H9 (cell line): ENCODE data around the gene PAMR1. TPM values are rescaled to one million over a fixed set of nuclear protein-coding genes. Genes with fewer than 3 reads are reported as not detected.

Experiments used
- DNase-seq: peaks from one replicate; pipeline ENCODE4 v3.0.0-alpha.2; 2017
- H2AFZ ChIP-seq: one replicate; pipeline ENCODE4 v1.6.1; 2013; ENCODE audit warnings: mild to moderate bottlenecking, low read length, control low read depth, moderate library complexity
- H2AK5ac ChIP-seq: 2 replicates; pipeline ENCODE4 v1.6.1; 2013; ENCODE audit warnings: low read length, control low read depth, mixed read lengths; ENCODE audit not compliant: insufficient read length
- H2BK120ac ChIP-seq: one replicate; pipeline ENCODE4 v1.6.1; 2013; ENCODE audit warnings: low read depth, mild to moderate bottlenecking, low read length, control low read depth, inconsistent platforms; ENCODE audit not compliant: poor library complexity, severe bottlenecking
- H2BK12ac ChIP-seq: 2 replicates; pipeline ENCODE4 v1.6.1; 2013; ENCODE audit warnings: low read length, control low read depth, mixed read lengths, low read depth; ENCODE audit not compliant: insufficient read length
- H2BK15ac ChIP-seq: 2 replicates; pipeline ENCODE4 v1.6.1; 2013; ENCODE audit warnings: low read depth, low read length, control low read depth
- H2BK20ac ChIP-seq: one replicate; pipeline ENCODE4 v1.6.1; 2013; ENCODE audit warnings: low read depth, mild to moderate bottlenecking, low read length, control low read depth, inconsistent platforms; ENCODE audit not compliant: poor library complexity, severe bottlenecking
- H2BK5ac ChIP-seq: 2 replicates; pipeline ENCODE4 v1.6.1; 2013; ENCODE audit warnings: low read length, control low read depth, mixed read lengths; ENCODE audit not compliant: insufficient read length
- H3K14ac ChIP-seq: 2 replicates; pipeline ENCODE4 v1.6.1; 2013; ENCODE audit warnings: low read length, control low read depth; ENCODE audit not compliant: insufficient read depth
- H3K18ac ChIP-seq: 2 replicates; pipeline ENCODE4 v1.6.1; 2013; ENCODE audit warnings: low read depth, mild to moderate bottlenecking, mixed read lengths, low read length, control low read depth; ENCODE audit not compliant: insufficient read length
- H3K23ac ChIP-seq: 2 replicates; pipeline ENCODE4 v1.6.1; 2013; ENCODE audit warnings: low read length, control low read depth, mixed read lengths, low read depth; ENCODE audit not compliant: insufficient read length
- H3K23me2 ChIP-seq: 2 replicates; pipeline ENCODE4 v1.6.1; 2013; ENCODE audit warnings: low read depth, mild to moderate bottlenecking, mixed read lengths, low read length, control low read depth; ENCODE audit not compliant: insufficient read length, poor library complexity, severe bottlenecking
- H3K27ac ChIP-seq: 2 replicates; pipeline ENCODE4 v1.5.1; 2013; ENCODE audit warnings: low read length, control low read depth, mixed read lengths, low read depth; ENCODE audit not compliant: insufficient read length
- H3K27me3 ChIP-seq: 2 replicates; pipeline ENCODE4 v1.6.1; 2013; ENCODE audit warnings: low read length, control low read depth, inconsistent platforms; ENCODE audit not compliant: insufficient read depth
- H3K4ac ChIP-seq: 2 replicates; pipeline ENCODE4 v1.6.1; 2013; ENCODE audit warnings: low read depth, mild to moderate bottlenecking, control low read depth, inconsistent platforms, low read length, moderate library complexity
- H3K4me1 ChIP-seq: 2 replicates; pipeline ENCODE4 v1.6.1; 2013; ENCODE audit warnings: low read length, control low read depth, inconsistent platforms; ENCODE audit not compliant: insufficient read depth
- H3K4me2 ChIP-seq: 2 replicates; pipeline ENCODE4 v1.6.1; 2013; ENCODE audit warnings: low read length, control low read depth, mixed read lengths; ENCODE audit not compliant: insufficient read length, insufficient read depth
- H3K56ac ChIP-seq: 2 replicates; pipeline ENCODE4 v1.6.1; 2013; ENCODE audit warnings: low read depth, mild to moderate bottlenecking, mixed read lengths, low read length, control low read depth; ENCODE audit not compliant: insufficient read length
- H3K79me1 ChIP-seq: 2 replicates; pipeline ENCODE4 v1.6.1; 2013; ENCODE audit warnings: low read depth, mild to moderate bottlenecking, moderate library complexity, low read length, control low read depth, inconsistent platforms; ENCODE audit not compliant: insufficient read depth, poor library complexity, severe bottlenecking
- H3K79me2 ChIP-seq: 2 replicates; pipeline ENCODE4 v1.6.1; 2013; ENCODE audit warnings: low read length, control low read depth, inconsistent platforms; ENCODE audit not compliant: insufficient read depth
- H3K9ac ChIP-seq: 2 replicates; pipeline ENCODE4 v1.6.1; 2013; ENCODE audit warnings: low read length, control low read depth, mixed read lengths; ENCODE audit not compliant: insufficient read length; ENCODE audit errors: extremely low read depth
- H3K9me3 ChIP-seq: one replicate; pipeline ENCODE4 v1.6.1; 2013; ENCODE audit warnings: low read depth, low read length, inconsistent platforms; ENCODE audit not compliant: control insufficient read depth
- H3T11ph ChIP-seq: one replicate; pipeline ENCODE4 v1.6.1; 2013; ENCODE audit warnings: mild to moderate bottlenecking, low read length, control low read depth, inconsistent platforms
- H4K20me1 ChIP-seq: one replicate; pipeline ENCODE4 v1.6.1; 2013; ENCODE audit not compliant: control insufficient read depth, insufficient read length, insufficient read depth
- H4K5ac ChIP-seq: 2 replicates; pipeline ENCODE4 v1.6.1; 2013; ENCODE audit warnings: low read depth, mild to moderate bottlenecking, mixed read lengths, low read length, control low read depth; ENCODE audit not compliant: insufficient read length
- H4K8ac ChIP-seq: replicated peaks from 2 replicates; pipeline ENCODE4 v1.6.1; 2013; ENCODE audit warnings: low read length, control low read depth, mixed read lengths, low read depth; ENCODE audit not compliant: insufficient read length
- H4K91ac ChIP-seq: 2 replicates; pipeline ENCODE4 v1.6.1; 2013; ENCODE audit warnings: low read depth, mild to moderate bottlenecking, moderate library complexity, mixed read lengths, low read length, control low read depth; ENCODE audit not compliant: insufficient read length
- H3K27ac Mint-ChIP-seq, 3 experiments: 2 replicates in 2 of 3; 3 replicates in 1 of 3; pipeline ENCODE4 v1.8.0; 2020 to 2021; ENCODE audit warnings: mixed read lengths in 3 of 3, mild to moderate bottlenecking in 1 of 3, moderate library complexity in 1 of 3
- H3K27me3 Mint-ChIP-seq: 2 replicates; pipeline ENCODE4 v1.8.0; 2021; ENCODE audit warnings: low read depth, mild to moderate bottlenecking, moderate library complexity, mixed read lengths
- H3K36me3 Mint-ChIP-seq, 3 experiments: 2 replicates in 2 of 3; 3 replicates in 1 of 3; pipeline ENCODE4 v1.8.0; 2020 to 2021; ENCODE audit warnings: low read depth in 3 of 3, mixed read lengths in 3 of 3; ENCODE audit not compliant: insufficient read depth in 1 of 3
- H3K4me1 Mint-ChIP-seq, 2 experiments: 2 replicates each; pipeline ENCODE4 v1.8.0; 2020; ENCODE audit warnings: mixed read lengths in 2 of 2
- H3K4me3 Mint-ChIP-seq, 2 experiments: 2 replicates in 1 of 2; 3 replicates in 1 of 2; pipeline ENCODE4 v1.8.0; 2020 to 2021; ENCODE audit warnings: mild to moderate bottlenecking in 2 of 2, mixed read lengths in 2 of 2, moderate library complexity in 1 of 2
- H3K9me3 Mint-ChIP-seq, 2 experiments: 2 replicates in 1 of 2; 3 replicates in 1 of 2; pipeline ENCODE4 v1.8.0; 2020; ENCODE audit warnings: mild to moderate bottlenecking in 2 of 2, mixed read lengths in 2 of 2, moderate library complexity in 1 of 2
- CTCF ChIP-seq: fragments of 200-600 bp; sonication (generic); conservative IDR thresholded peaks from 3 replicates; pipeline ENCODE4 v1.8.0; 2021; ENCODE audit warnings: antibody characterized with exemption, mild to moderate bottlenecking
- WGBS: extraction: QIAGEN DNeasy Blood & Tissue Kit; methylation state at CpG from one replicate; pipeline ENCODE4 v1.1.7; 2013; ENCODE audit warnings: missing lambda C conversion rate, low lambda C conversion rate, mixed read lengths; ENCODE audit not compliant: insufficient read length; ENCODE audit errors: extremely low coverage; 5-methylcytosine and 5-hydroxymethylcytosine counted together
- total RNA-seq: library from RNA; stranded (reverse); gene quantifications from 2 replicates; pipeline ENCODE4 v1.2.1, GENCODE V29; 2021

Gene PAMR1
- total RNA-seq, 1 experiment from 2014 or later, result 2.4 TPM

GRCh38 chr11:35418282-35419183 is 106.9 kb downstream of the PAMR1 start:
- no peak overlapping the region for H3K4ac ChIP-seq
- peak; percentile 72 for DNase-seq
- no peak; the same call in 2 of the 3 replicates for TF ChIP-seq CTCF
- H4K91ac ChIP-seq, result no peak overlapping the region
- H3K23ac ChIP-seq, result no peak overlapping the region
- no peak overlapping the region for H3K14ac ChIP-seq
- H3K27me3 Mint-ChIP-seq, result peaks cover 99% of the 10 kb centered on the region
- H3K4me1 ChIP-seq, result no peaks in the 10 kb centered on the region
- no peaks in the 10 kb centered on the region for H3K79me2 ChIP-seq
- H3K4me3 Mint-ChIP-seq, result peak overlapping the region; percentile 67 to 85
- peaks cover 19% of the 10 kb centered on the region for H3K23me2 ChIP-seq
- H2BK5ac ChIP-seq, result no peak overlapping the region
- H2BK12ac ChIP-seq, result no peak overlapping the region
- H3K27me3 ChIP-seq, result peaks cover 52% of the 10 kb centered on the region
- H3K56ac ChIP-seq, result no peak overlapping the region
- H2AFZ ChIP-seq, result no peak overlapping the region
- H3K4me1 Mint-ChIP-seq, result peaks cover 11 to 15% of the 10 kb centered on the region in 2 experiments
- no peak overlapping the region for H3K18ac ChIP-seq
- H2BK120ac ChIP-seq, result no peak overlapping the region
- H3K9me3 Mint-ChIP-seq, result no peaks in the 10 kb centered on the region; a peak in 2 of 5 replicates
- H3K36me3 Mint-ChIP-seq, result no peaks in the 10 kb centered on the region
- no peak overlapping the region for H3K27ac ChIP-seq
- H3K79me1 ChIP-seq, result no peaks in the 10 kb centered on the region
- no peak overlapping the region for H3K9ac ChIP-seq
- H2BK15ac ChIP-seq, result no peak overlapping the region; the same call in 1 of the 2 replicates
- H2BK20ac ChIP-seq, result no peak overlapping the region
- H3T11ph ChIP-seq, result no peak overlapping the region
- no CpG with 5 or more reads among the region's 69 CpGs for WGBS
- H4K5ac ChIP-seq, result no peak overlapping the region
- H3K27ac Mint-ChIP-seq, result no peak overlapping the region
- no peak overlapping the region for H2AK5ac ChIP-seq
- H3K4me2 ChIP-seq, result peak overlapping the region; percentile 52
- no peak overlapping the region for H4K8ac ChIP-seq
- no peaks in the 10 kb centered on the region for H4K20me1 ChIP-seq
- no peaks in the 10 kb centered on the region for H3K9me3 ChIP-seq
